Activated CD4-positive, alpha-beta T cell treated with anti-CD3 and anti-CD28 coated beads for 1 hour (primary cell): ENCODE data around the gene PHF23.
"Not testable (repeated sequence)": the region's sequence is repeated elsewhere in the genome, so short reads cannot be mapped to it uniquely, and the experiment has no call there.

Source experiments
- DNase-seq: peaks from one replicate; pipeline ENCODE4 v3.0.0-alpha.2; 2020

PHF23 gene

DNA sequence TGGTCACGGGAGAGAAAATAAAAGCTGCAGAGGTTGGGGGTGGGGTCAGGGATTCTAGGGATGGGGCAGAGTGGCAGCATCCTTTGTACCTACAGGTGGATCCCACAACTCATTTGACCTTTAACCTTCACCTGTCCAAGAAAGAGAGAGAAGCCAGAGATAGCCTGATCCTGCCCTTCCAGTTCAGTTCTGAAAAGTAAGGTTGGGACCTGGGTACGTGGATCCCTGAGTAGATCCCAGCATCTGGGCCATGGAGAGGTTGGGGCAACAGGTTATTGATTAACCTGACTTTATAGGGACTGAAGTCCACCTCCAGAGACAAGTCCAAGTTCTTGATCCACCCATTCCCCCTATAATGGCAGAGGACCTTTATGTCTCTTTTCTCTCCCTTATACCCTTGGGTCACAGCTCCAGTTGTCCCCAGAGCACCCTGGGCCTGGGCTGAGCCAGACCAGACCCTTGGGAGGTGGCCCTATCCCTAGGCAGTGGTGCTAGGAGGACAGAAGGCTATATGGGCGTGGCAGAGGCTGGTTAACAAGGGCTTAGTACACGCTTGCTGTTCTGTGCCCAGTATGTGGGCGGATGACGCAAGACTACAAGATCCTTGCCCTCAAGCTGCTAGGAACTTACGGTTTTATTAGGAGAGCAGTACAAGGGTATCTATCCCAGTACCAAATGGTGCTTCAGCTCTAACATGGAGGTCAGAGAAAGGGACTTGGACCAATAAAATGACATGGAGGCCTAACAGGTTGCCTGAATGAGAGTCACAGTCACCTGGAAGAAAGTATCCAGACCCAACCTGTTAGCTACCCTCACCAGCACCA, 19.7 kb upstream of the PHF23 start:
- DNase-seq, result no peak

- no peak for DNase-seq
Observed at GRCh38 chr17:7256766-7257456, 17.7 kb upstream of the PHF23 start.

DNA sequence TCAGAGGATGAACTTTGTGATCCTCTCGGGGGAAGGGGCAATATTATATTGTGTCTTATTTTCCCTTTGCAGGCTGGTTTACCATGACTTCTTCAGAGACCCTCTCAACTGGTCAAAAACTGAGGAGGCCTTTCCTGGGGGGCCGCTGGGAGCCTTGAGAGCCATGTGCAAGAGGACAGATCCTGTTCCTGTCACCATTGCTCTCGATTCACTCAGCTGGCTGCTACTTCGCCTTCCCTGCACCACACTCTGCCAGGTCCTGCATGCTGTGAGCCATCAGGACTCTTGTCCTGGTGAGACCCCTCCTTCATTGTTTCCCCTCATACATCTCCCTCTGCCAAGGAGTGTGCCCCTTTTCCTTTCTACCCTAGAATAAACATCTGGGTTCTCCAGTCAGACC, 15.3 kb upstream of the PHF23 start:
- no peak for DNase-seq

DNA sequence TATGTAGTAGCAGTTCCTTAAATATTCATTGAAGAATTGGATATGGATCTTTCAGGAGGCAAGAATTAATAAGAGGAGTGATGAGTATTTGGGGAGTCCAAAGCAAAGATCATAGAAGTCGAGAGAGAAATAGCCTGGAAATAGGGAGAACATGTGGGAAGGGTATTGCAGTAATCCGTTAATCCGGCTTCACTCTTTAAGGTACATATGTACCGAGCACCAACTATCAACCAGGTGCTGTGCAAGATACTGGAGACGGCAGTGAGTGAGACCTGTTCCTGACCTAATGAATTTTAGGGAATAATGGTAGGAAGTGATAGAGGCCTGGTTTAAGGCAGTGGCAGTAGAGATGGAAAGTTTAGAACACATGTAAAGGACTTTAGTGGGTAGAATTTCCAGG, 13.8 kb upstream of the PHF23 start:
- no peak for DNase-seq

DNA sequence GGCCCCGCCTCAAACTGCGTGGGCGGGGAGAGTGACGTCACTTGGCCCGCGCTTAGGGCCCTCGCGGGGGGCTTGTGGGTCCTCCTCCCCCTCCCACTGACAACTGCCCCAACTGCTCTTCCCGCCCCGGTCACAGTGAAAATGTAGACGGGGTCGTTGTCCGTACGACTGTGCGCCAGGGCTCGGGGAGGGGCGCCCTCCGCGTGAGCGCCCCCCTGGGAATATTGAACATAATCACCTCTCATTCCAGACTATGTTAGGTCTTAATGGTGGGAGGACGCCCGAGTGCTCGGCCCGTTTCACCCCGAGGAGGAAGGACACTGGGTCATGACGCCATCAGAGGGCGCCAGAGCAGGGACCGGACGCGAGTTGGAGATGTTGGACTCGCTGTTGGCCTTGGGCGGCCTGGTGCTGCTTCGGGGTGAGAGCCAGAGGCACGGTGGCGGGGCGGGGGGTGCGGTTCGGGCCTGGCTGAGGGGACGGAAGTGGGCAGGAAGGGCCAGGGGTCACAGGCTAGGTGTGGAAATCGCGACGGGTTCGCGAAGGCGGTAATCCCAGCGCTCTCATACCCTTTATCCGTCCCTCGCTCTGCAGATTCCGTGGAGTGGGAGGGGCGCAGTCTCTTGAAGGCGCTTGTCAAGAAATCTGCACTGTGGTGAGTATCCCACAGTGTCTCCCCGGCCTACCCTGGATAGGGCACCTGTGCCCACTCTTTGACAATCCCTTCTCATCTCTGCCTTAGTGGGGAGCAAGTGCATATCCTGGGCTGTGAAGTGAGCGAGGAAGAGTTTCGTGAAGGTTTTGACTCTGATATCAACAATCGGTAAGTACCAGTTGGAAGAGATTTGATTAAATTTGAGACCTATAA, 13.2 kb upstream of the PHF23 start, which contains the start of gene ELP5:
ELP5 (plus strand) TSS at position 40 of the 868 bp plus-strand sequence; CDS start at position 376, 336 bp downstream.
- peak; percentile 76 for DNase-seq

DNA sequence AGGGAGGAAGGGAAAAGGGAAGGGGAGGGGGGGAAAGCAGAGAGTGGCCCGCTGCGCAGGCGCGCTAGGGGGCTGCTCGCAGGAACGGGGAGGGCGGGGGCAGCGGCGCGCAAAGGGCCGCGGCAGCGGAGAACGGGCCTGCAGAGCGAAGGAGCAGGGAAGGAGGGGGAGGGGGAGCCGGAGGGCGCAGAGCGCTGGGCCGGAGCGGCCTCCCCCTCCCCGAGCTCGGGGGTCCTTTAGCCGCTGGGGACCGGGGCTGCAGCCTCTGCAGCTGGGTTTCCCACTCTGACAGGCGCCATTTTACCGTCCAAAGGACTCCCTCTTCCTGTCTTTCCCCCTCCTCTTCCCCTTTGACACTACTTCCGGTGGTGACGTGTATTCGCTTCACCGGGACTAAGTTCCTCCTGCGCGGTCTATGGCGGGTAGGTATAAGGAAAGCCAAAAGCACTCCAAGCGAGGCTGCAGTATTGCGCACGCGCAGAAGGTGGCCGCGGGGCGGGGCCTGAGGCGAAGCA, 12.5 kb upstream of the PHF23 start, which contains the start of gene CTDNEP1:
CTDNEP1 (minus strand) TSS at position 74 of the 515 bp plus-strand sequence. CDS start 438 bp downstream, outside the sequence.
- DNase-seq, result peak; percentile 100

- no peak for DNase-seq
Observed at GRCh38 chr17:7250695-7251627, 11.7 kb upstream of the PHF23 start.

- DNase-seq, result no peak
Observed at GRCh38 chr17:7249830-7250229, 10.6 kb upstream of the PHF23 start.

DNA sequence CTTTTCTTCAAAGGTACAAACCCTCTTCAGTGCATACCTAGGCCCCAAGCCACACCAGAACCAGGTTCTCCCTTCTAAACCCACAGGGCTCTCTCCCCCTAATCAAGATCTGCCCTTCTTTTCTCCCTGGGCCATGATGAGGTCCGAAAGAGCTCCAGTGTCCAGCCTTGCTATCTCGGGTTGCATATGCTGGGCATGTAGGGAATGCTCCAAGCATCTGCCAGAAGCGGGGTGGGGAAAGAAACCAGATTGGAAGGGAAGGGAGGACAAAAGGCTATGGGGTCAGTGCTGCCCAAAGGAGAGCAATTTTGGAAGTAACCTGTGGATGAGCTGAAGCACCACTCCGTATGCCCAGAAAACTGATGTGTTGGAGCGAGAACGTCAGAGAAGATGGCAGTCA, 10.0 kb upstream of the PHF23 start:
- no peak for DNase-seq

DNA sequence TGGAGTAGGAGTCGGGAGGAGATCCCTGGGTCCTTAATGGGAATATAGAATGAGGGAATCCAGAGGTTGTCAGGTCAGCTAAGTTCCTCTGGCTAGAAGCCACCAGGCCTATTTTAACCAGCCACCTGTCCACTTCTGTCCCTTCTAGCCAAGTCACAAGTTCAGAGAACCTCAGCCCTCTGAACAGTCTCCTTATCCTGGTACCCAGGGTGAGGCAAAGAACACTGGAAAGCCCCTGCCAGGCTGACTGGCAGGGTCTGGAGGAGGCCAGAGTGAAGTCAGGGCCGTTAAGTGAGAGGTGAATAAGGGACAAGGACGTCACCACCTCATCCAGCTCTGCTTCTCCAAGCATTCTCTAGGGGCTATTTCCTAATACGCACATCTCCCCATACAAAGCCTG, 9.5 kb upstream of the PHF23 start:
- DNase-seq, result no peak

DNA sequence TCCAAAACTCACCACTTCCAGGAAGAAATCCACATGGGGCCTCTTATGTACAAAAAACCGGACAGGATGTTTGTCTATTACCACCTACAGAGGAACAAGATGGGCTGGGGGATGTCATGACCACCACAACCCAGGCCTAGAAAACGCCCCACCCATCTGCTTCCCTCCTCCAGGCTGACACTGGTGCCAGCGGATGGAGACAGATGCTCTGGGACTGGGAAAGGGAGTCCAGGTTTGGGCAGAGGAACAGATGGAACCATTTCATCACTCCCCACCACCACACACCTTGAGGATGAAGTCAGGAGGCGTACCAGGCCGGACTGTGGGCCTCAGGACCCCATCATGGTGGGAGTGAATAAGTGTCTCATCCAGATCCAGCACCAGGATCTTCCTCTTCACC, 7.5 kb upstream of the PHF23 start:
- no peak for DNase-seq

DNA sequence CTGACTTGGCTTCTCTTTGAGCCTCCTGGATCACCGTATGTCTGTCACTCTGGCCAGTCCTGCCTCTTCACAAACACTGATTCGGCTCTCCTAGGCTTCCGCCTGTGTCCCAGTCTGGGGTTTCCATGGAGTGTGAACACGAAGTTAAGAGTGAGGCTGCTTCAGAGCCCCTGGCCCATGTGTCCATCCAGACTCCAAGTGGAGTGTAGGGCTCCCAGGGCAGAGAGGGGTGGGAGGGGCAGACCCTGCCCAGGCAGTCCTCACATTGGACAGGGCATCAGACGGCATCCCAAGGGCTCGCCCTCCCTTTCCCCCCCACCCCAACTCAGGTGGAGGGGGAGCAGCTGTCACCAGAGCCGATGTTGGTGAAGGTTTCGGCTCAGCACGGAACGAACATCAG, 4.6 kb upstream of the PHF23 start:
- not testable (repeated sequence) for DNase-seq

DNA sequence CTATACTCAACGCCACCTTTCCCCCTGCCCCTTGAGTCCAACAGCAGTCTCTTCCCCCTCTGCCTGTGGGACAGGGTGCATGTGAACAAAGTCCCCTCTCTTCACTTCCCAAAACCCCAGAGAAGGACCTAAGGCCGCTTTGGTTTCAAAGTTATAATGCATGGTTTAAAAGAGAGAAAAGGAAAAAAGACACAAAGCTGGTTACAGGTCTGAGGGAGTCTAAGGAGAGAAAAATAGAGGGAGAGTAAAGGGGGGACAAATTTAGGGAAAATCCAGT, 4.1 kb upstream of the PHF23 start:
- no peak for DNase-seq

DNA sequence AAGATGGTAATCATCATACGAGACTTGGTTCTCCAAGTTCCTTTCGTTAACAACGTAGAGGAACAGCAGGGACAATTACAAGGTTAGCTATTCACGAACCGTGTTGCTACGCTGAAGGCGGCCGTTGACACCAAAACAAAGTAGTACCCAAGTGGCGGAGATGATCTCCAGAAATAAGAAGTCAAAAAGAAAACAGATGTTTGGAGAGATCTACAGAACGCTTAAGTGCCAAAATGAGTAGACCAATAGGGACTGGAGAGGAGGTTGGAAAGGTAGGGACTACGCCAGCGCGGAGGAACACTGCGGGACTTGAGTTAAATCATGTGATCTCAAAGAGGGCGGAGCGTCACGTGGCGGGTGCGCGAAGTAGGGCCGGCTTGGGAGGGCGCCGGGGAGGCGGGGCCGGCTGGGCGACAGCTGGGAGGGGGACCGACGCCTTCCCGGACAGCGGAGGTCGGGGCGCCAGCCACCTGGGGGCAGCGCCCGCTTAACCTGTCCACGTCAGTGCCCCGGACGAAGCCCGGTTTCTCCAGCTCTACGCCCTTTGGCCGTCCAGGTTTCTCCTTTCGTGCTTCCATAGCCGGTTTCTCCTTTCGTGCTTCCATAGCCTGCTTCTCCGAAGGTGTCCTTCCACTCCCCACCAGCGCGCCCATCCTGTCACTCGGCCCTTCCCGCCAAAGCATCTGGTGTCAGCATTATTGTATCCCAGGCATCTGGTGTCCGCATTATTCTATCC, 3.6 kb upstream of the PHF23 start:
- peak; percentile 90 for DNase-seq

DNA sequence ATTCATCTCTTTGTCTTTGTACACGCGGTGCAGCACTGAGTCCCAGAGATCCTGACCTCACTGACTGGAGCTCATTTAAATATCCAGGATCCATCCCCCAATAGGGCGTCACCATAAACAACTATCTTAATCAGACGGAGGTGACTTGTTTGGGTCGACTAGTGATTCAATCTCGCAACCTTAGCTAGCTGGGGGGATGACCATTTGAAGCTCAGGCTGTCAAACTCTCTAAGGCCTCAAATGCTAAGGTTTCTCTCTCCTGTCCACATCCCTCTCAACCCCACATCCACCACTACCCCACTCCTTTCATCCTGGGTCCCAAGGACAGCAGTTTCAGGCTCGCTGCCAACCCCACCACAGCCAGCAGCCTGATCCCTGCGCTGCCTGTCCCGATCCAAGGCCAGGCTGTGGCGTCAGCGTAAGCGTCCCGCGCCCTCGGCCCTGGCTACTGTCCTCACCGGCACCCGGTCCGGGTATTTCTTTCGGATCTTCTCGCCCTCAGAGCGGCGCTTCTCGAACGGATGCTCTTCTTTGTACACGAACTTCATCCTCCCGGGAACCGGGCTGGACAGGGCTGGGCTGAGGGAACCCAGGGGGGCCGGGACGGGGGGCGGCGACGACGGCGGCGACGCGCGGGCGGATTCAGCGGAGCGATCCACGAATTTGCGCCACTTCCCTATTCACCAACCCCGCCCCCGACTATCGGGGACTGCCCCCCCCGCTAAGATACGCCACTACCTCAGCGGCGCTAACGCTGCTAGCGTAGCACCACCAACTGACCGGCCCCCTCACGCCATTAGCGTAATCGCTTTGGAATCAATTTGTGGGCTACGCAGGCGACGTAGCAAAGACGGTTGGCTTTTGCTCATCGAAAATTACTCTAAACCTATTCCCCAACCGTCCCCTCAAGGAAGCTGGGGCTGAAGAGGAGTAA, 2.8 kb upstream of the PHF23 start, which contains the start of gene GABARAP:
GABARAP (minus strand) TSS at position 667 of the 934 bp plus-strand sequence; CDS start at position 548, 119 bp downstream.
- DNase-seq, result peak; percentile 90

DNA sequence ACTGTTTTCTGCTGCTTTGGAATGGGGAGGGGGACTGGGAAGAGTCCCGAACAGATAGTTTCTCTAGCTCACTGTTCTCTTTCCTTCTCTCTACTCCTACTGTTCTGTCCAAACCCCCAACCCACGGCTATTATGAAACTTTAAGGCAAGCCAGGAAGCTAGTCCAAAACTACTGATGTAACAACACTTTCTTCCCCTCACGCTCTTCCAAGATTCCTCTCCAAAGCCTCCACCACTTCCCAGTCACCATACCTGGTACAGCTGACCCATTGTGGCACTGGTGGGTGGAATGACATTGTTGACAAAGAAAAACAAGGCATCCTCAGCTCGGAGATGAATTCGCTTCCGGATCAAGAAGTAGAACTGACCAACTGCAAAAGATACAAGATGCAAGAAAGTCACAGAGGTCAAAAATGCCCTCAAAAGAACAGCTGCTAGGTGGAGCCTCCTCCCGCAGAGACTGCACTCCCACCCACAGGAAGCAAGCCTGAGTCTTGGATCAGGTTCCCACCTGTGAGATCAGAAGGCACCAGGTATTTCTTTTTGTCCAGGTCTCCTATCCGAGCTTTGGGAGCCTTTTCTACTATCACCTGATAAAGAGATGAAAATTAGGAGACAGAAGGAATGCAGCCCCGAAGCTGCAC, 2.0 kb upstream of the PHF23 start:
- no peak for DNase-seq

GRCh38 chr17:7240375-7240774, 1.1 kb upstream of the PHF23 start:
- DNase-seq, result no peak

DNA sequence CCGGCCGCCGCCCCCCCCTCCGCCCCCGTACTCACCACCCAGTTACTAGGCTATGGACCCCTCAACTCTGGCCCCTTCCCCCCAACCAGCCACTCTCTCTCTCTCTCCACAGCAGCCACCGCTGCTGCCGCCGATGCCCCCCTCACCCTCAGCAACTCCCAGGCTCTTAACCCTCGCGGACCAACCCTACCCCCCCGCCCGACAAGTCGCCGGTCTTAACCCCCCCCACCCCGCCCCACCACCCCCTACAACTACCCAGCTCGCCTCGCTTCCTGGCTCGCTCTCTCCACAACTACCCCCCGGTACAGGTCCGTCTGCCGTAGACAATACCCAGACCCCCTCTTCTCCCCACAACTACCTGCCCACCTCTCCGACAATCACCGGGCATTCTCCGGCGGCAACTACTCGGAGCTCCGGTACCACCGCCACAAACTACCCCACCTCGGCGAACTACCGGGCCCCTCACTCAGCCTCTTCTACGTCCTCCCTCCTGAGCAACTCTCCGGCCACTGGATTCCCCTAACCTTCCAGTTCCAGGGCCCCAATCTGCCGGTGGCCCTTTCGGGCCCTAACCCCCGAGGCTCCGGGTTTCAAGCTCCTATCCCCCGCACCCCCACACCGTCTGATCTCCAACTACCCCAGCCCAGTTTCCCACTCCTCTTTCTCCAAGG, 702 bp downstream of the PHF23 start:
- DNase-seq, result no peak
